H1 (cell line): Measurements from ENCODE around the gene RGL1. TPM values are rescaled to one million over a fixed set of nuclear protein-coding genes. Genes with fewer than 3 reads are reported as not detected.

Experiments used
- CTCF ChIA-PET: fragments of 300-600 bp; sonication (Branson Sonifier 250); formaldehyde crosslinking; loops from one replicate; lab custom pipeline; 2021; ENCODE audit not compliant: partially characterized antibody; lab: Charles Lee
- POLR2A ChIA-PET: fragments of 300-600 bp; sonication (Branson Sonifier 250); formaldehyde crosslinking; loops from one replicate; lab custom pipeline; 2021; ENCODE audit warnings: inconsistent platforms; ENCODE audit not compliant: partially characterized antibody; lab: Charles Lee
- DNase-seq, 2 experiments: peaks; one replicate each; pipeline versions ENCODE4 v3.0.0 to v3.0.0-alpha.2; 2010 to 2022; ENCODE audit warnings: low spot score in 2 of 2, low read depth in 1 of 2, mixed read lengths in 1 of 2
- FAIRE-seq: peaks from 2 replicates; lab custom pipeline; 2011; peaks lifted over from hg19 to GRCh38; lab: Jason Lieb, UNC
- H2AFZ ChIP-seq: 2 replicates; pipeline ENCODE4 v1.8.1; 2012; ENCODE audit warnings: low read length, inconsistent platforms
- H2AK5ac ChIP-seq: 2 replicates; pipeline ENCODE4 v1.6.1; 2013; ENCODE audit warnings: low read depth, low read length
- H2BK120ac ChIP-seq: replicated peaks from 2 replicates; pipeline ENCODE3; 2013; ENCODE audit warnings: low read depth, low read length, inconsistent platforms
- H2BK12ac ChIP-seq: 2 replicates; pipeline ENCODE4 v1.6.1; 2013; ENCODE audit warnings: low read depth, low read length
- H2BK15ac ChIP-seq: 2 replicates; pipeline ENCODE4 v1.6.1; 2013; ENCODE audit warnings: low read length
- H2BK20ac ChIP-seq: 2 replicates; pipeline ENCODE4 v1.6.1; 2013; ENCODE audit warnings: low read length
- H2BK5ac ChIP-seq: 2 replicates; pipeline ENCODE4 v1.6.1; 2013; ENCODE audit warnings: low read depth, low read length
- H3K14ac ChIP-seq: 2 replicates; pipeline ENCODE4 v1.6.1; 2013; ENCODE audit warnings: inconsistent platforms; ENCODE audit not compliant: insufficient read length
- H3K18ac ChIP-seq: 2 replicates; pipeline ENCODE4 v1.6.1; 2013; ENCODE audit warnings: low read length; ENCODE audit errors: extremely low read depth
- H3K23ac ChIP-seq: 2 replicates; pipeline ENCODE4 v1.6.1; 2013; ENCODE audit warnings: inconsistent platforms; ENCODE audit not compliant: insufficient read length
- H3K23me2 ChIP-seq: 2 replicates; pipeline ENCODE4 v1.6.1; 2013; ENCODE audit warnings: low read depth, low read length
- H3K27ac ChIP-seq: 2 replicates; pipeline ENCODE4 v1.6.1; 2011; ENCODE audit warnings: low read depth, low read length, inconsistent platforms
- H3K27me3 ChIP-seq, 4 experiments: replicated peaks in 1 of 4; 1 replicate in 1 of 4; 2 replicates in 3 of 4; pipeline versions ENCODE4 v1.6.1 to v1.8.1; 2011 to 2013; ENCODE audit warnings: low read length in 3 of 4, mild to moderate bottlenecking in 3 of 4, inconsistent platforms in 2 of 4, mixed read lengths in 2 of 4, moderate library complexity in 1 of 4; ENCODE audit not compliant: control insufficient read depth in 3 of 4, insufficient read depth in 3 of 4; ENCODE audit errors: extremely low read depth in 1 of 4
- H3K36me3 ChIP-seq, 4 experiments: 2 replicates each; pipeline versions ENCODE4 v1.6.1 to v1.8.1; 2011 to 2013; ENCODE audit warnings: mild to moderate bottlenecking in 4 of 4, low read length in 3 of 4, moderate library complexity in 2 of 4, control low read depth in 1 of 4, inconsistent platforms in 1 of 4; ENCODE audit not compliant: insufficient read depth in 4 of 4, control insufficient read depth in 2 of 4
- H3K4ac ChIP-seq: replicated peaks from 2 replicates; pipeline ENCODE3; 2013; ENCODE audit warnings: low read length, low read depth, mixed read lengths, inconsistent platforms; ENCODE audit not compliant: insufficient read length
- H3K4me1 ChIP-seq, 4 experiments: replicated peaks in 1 of 4; 1 replicate in 1 of 4; 2 replicates in 3 of 4; pipeline versions ENCODE4 v1.6.1 to v1.8.1; 2011 to 2013; ENCODE audit warnings: low read length in 3 of 4, inconsistent platforms in 2 of 4, mixed read lengths in 1 of 4; ENCODE audit not compliant: insufficient read depth in 4 of 4, control insufficient read depth in 3 of 4
- H3K4me2 ChIP-seq, 2 experiments: 2 replicates each; pipeline versions ENCODE4 v1.6.1 to v1.8.1; 2011 to 2013; ENCODE audit warnings: low read depth in 2 of 2, low read length in 2 of 2, control low read depth in 1 of 2, inconsistent platforms in 1 of 2, mild to moderate bottlenecking in 1 of 2; ENCODE audit not compliant: insufficient read depth in 1 of 2
- H3K4me3 ChIP-seq, 4 experiments: fragments of 200-600, 300-600 bp in 1 of 4; sonication (generic), shearing (Covaris generic), sonication (Bioruptor Twin) in 1 of 4; 2 replicates each; pipeline versions ENCODE4 v1.5.1 to v1.8.1; 2011 to 2016; ENCODE audit warnings: low read length in 4 of 4, low read depth in 3 of 4, control low read depth in 2 of 4, inconsistent platforms in 2 of 4, mild to moderate bottlenecking in 2 of 4, mixed read lengths in 1 of 4, moderate library complexity in 1 of 4; ENCODE audit not compliant: insufficient read depth in 2 of 4; ENCODE audit errors: extremely low read depth in 1 of 4
- H3K56ac ChIP-seq: replicated peaks from 2 replicates; pipeline ENCODE3; 2013; ENCODE audit warnings: low read depth, mild to moderate bottlenecking, mixed read lengths, low read length, inconsistent platforms; ENCODE audit not compliant: insufficient read length
- H3K79me1 ChIP-seq: 2 replicates; pipeline ENCODE4 v1.6.1; 2013; ENCODE audit warnings: low read depth, low read length, control low read depth
- H3K79me2 ChIP-seq, 2 experiments: 2 replicates each; pipeline versions ENCODE4 v1.6.1 to v1.8.1; 2012 to 2013; ENCODE audit warnings: low read length in 2 of 2, mild to moderate bottlenecking in 2 of 2, inconsistent platforms in 1 of 2; ENCODE audit not compliant: insufficient read depth in 2 of 2, control insufficient read depth in 1 of 2
- H3K9ac ChIP-seq, 4 experiments: replicated peaks in 1 of 4; 1 replicate in 1 of 4; 2 replicates in 3 of 4; pipeline versions ENCODE4 v1.6.1 to v1.8.1; 2011 to 2013; ENCODE audit warnings: low read depth in 3 of 4, low read length in 3 of 4, control low read depth in 2 of 4, mild to moderate bottlenecking in 2 of 4, moderate library complexity in 2 of 4, inconsistent platforms in 1 of 4; ENCODE audit errors: extremely low read depth in 1 of 4
- H3K9me3 ChIP-seq, 2 experiments: 2 replicates each; pipeline versions ENCODE4 v1.6.1 to v1.8.1; 2012 to 2013; ENCODE audit warnings: mild to moderate bottlenecking in 2 of 2, moderate library complexity in 2 of 2, control low read depth in 1 of 2, inconsistent platforms in 1 of 2, low read depth in 1 of 2, low read length in 1 of 2, mixed read lengths in 1 of 2; ENCODE audit not compliant: insufficient read depth in 2 of 2
- H4K20me1 ChIP-seq, 2 experiments: replicated peaks in 1 of 2; 2 replicates each; pipeline versions ENCODE3 to v1.8.1; 2011 to 2013; ENCODE audit warnings: inconsistent platforms in 2 of 2, low read length in 2 of 2, mild to moderate bottlenecking in 1 of 2; ENCODE audit not compliant: insufficient read depth in 2 of 2, control insufficient read depth in 1 of 2
- H4K5ac ChIP-seq: 2 replicates; pipeline ENCODE4 v1.6.1; 2013; ENCODE audit warnings: low read length, low read depth, mixed read lengths, inconsistent platforms; ENCODE audit not compliant: insufficient read length
- H4K8ac ChIP-seq: 2 replicates; pipeline ENCODE4 v1.8.0; 2013; ENCODE audit warnings: mild to moderate bottlenecking, moderate library complexity, low read length, inconsistent platforms; ENCODE audit not compliant: insufficient read depth; ENCODE audit errors: extremely low read depth
- H4K91ac ChIP-seq: replicated peaks from 2 replicates; pipeline ENCODE3; 2013; ENCODE audit warnings: low read length, mixed read lengths, inconsistent platforms; ENCODE audit not compliant: insufficient read length
- BRCA1 ChIP-seq: IDR thresholded peaks from 2 replicates; pipeline ENCODE4 v1.6.1; 2012; ENCODE audit warnings: low read depth, low read length, improper control_type of control experiment
- KDM4A ChIP-seq: IDR thresholded peaks from one replicate; pipeline ENCODE4 v1.7.1; 2012; ENCODE audit warnings: low read depth, mild to moderate bottlenecking, moderate library complexity, low read length, inconsistent platforms; ENCODE audit not compliant: severe bottlenecking
- RAD21 ChIP-seq, 2 experiments: IDR thresholded peaks in 1 of 2; conservative IDR thresholded peaks in 1 of 2; 2 replicates each; pipeline ENCODE4 v1.6.1; 2011; ENCODE audit warnings: low read depth in 2 of 2, low read length in 2 of 2, improper control_type of control experiment in 1 of 2, inconsistent platforms in 1 of 2, mild to moderate bottlenecking in 1 of 2, moderate library complexity in 1 of 2
- TAF7 ChIP-seq: optimal IDR thresholded peaks from 2 replicates; pipeline ENCODE3; 2011; ENCODE audit warnings: low read depth, mild to moderate bottlenecking, inconsistent platforms, low read length, moderate library complexity, borderline replicate concordance
- TCF12 ChIP-seq: IDR thresholded peaks from 2 replicates; pipeline ENCODE4 v1.6.1; 2011; ENCODE audit warnings: low read depth, mild to moderate bottlenecking, low read length
- ZNF274 ChIP-seq: IDR thresholded peaks from 2 replicates; pipeline ENCODE4 v1.7.0; 2012; ENCODE audit warnings: low read length, borderline replicate concordance; ENCODE audit errors: extremely low read depth
- WGBS, 2 experiments: shearing (Covaris generic) in 1 of 2; methylation state at CpG; one replicate each; pipeline versions ENCODE4 v1.1.6 to v1.1.7; 2013 to 2015; ENCODE audit warnings: low lambda C conversion rate in 2 of 2, mixed read lengths in 2 of 2, inconsistent platforms in 1 of 2, low coverage in 1 of 2, missing lambda C conversion rate in 1 of 2; ENCODE audit not compliant: insufficient replicate concordance in 2 of 2, insufficient coverage in 1 of 2, insufficient read length in 1 of 2; ENCODE audit errors: extremely low coverage in 1 of 2, missing lambda C conversion rate in 1 of 2; 5-methylcytosine and 5-hydroxymethylcytosine counted together
- polyA plus RNA-seq, 7 experiments: library from polyadenylated mRNA; depleted of rRNA in 3 of 7; stranded (reverse) in 5 of 7; unstranded in 2 of 7; fragments of >200 nt in 5 of 7; fragments of 200-250 nt in 2 of 7; gene quantifications; 1 replicate in 5 of 7; 2 replicates in 1 of 7; 4 replicates in 1 of 7; pipeline versions ENCODE4 v1.2.1 to v1.2.3, GENCODE V29; 2011 to 2013; ENCODE audit warnings: missing spikeins in 2 of 7, mixed read lengths in 2 of 7
- total RNA-seq: library from RNA; stranded (reverse); fragmentation: NEBNext Ultra II Directional; extraction: Animal tissue kit (Norgen Biotek cat#: 25700); gene quantifications from 2 replicates; pipeline ENCODE4 v1.2.1, GENCODE V29; 2021

The RGL1 gene
- total and polyA plus RNA-seq, 2 of the 8 experiments (the other 6 are each of a cell fraction or from before 2014, with no cell fraction given): 0.98 to 2.4 TPM

- no peak overlapping the region for H2BK5ac ChIP-seq
- H3K4ac ChIP-seq: no peak overlapping the region
- FAIRE-seq (no peak), DNase-seq (no peak)
- no peak overlapping the region for H2BK120ac ChIP-seq
- no peaks in the 10 kb centered on the region for H3K27me3 ChIP-seq
- no peak overlapping the region for H4K5ac ChIP-seq
- no peak overlapping the region for H3K56ac ChIP-seq
- H4K91ac ChIP-seq: no peak overlapping the region
- no peak overlapping the region for H3K4me3 ChIP-seq
- H3K4me1 ChIP-seq: no peaks in the 10 kb centered on the region
- H2BK15ac ChIP-seq: no peak overlapping the region
- CTCF ChIA-PET: interaction anchor here (1.0 to 3.2 kb wide), 3 partner anchors 14 to 249 kb away, joined by 3 to 23 read pairs (median 3); partner anchors contain the start of gene APOBEC4
- H3K36me3 ChIP-seq: no peaks in the 10 kb centered on the region
- no peaks in the 10 kb centered on the region for H3K79me1 ChIP-seq
- H3K4me2 ChIP-seq: no peak overlapping the region
- no peak overlapping the region for H3K9ac ChIP-seq
- POLR2A ChIA-PET: interaction anchor here (0.9 kb wide), 1 partner anchor 9 kb away, joined by 3 read pairs; no protein-coding TSS in a partner anchor
- no peak overlapping the region for H3K23ac ChIP-seq
- 32% methylated on average over 1 of the region's 1 CpG; no CpG with 5 or more reads in 1 of the 2 experiments for WGBS, 2 experiments
- H3K14ac ChIP-seq: no peak overlapping the region
- H3K23me2 ChIP-seq: no peaks in the 10 kb centered on the region
- no peak overlapping the region for H2BK12ac ChIP-seq
- no peak overlapping the region for H2BK20ac ChIP-seq
- H2AK5ac ChIP-seq: no peak overlapping the region
- no peak overlapping the region for H4K8ac ChIP-seq
- no peak overlapping the region for H2AFZ ChIP-seq
- no peaks in the 10 kb centered on the region for H4K20me1 ChIP-seq
- no peak overlapping the region for H3K27ac ChIP-seq
- H3K79me2 ChIP-seq: no peaks in the 10 kb centered on the region
- H3K18ac ChIP-seq: no peak overlapping the region
- no peak for TF ChIP-seq KDM4A
- no peak for TF ChIP-seq TAF7
- TF ChIP-seq ZNF274: no peak
- TF ChIP-seq TCF12: no peak
- TF ChIP-seq BRCA1: no peak
- no peak for TF ChIP-seq RAD21 (IDR thresholded peaks at IDR 0.05 in 1 of 2, conservative IDR thresholded peaks at IDR 0.05 in 1 of 2; ENCODE audit: low read depth in 2 of 2, low read length in 2 of 2)
- H3K9me3 ChIP-seq: no peaks in the 10 kb centered on the region
Measured at GRCh38 chr1:183901748-183902330, 96.9 kb downstream of the RGL1 start.
